ENCODE results near the gene PTCH1.

GRCh38 chr9:95512709-95513095 is 4.1 kb downstream of the PTCH1 start:
- TF ChIP-seq CTCF (IDR thresholded peaks at IDR 0.05 in 4 of 5, conservative IDR thresholded peaks at IDR 0.05 in 1 of 5) (no peak), POLR2A (IDR thresholded peaks at IDR 0.05) (no peak)
